Choroid plexus epithelial cell (primary cell): ENCODE data around the gene SLC2A5.
A peak's percentile ranks its signal among the peaks of the same experiment; 100 is the strongest.

ENCODE experiments used
- DNase-seq: peaks from one replicate; pipeline ENCODE4 v3.0.0-alpha.2; 2010; ENCODE audit warnings: low read depth
- H3K4me3 ChIP-seq: 2 replicates; pipeline ENCODE4 v1.5.1; 2011; ENCODE audit warnings: low read depth, mild to moderate bottlenecking, control low read depth, low read length, moderate library complexity
- TF ChIP-seq, protein P1 (sequence below): conservative IDR thresholded peaks from 2 replicates; pipeline ENCODE4 v1.5.1; 2011; ENCODE audit warnings: low read depth, mild to moderate bottlenecking, control low read depth, inconsistent platforms, low read length, moderate library complexity

Gene SLC2A5

DNA sequence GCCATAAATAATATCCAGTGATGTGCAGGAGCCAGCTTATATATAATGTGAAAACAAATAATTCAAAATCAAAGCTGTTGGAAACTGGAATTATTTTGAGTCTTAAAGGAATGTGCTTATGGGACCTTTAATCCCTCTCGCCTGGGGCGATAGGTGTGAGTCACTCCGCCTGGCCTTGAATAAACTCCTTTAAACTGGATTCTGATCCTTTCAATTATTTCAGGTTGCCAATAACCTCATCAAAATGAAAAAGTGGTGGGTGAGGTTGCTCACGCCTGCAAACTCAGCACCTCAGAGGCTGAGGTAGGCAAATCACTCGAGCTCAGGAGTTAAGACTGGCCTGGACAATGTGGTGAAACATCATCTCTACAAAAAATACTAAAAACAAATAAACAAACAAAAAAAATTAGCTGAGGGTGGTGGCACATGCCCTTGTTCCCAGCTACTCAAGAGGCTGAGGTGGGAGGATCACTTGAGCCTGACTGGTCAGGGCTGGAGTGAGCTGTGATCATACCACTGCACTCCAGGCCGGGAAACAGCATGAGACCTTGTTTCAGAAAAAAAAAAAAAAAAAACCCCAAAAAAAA, 11.4 kb upstream of the SLC2A5 start:
- H3K4me3 ChIP-seq = no peak overlapping the region
- peak; percentile 67 for DNase-seq
- TF ChIP-seq, protein P1, sequence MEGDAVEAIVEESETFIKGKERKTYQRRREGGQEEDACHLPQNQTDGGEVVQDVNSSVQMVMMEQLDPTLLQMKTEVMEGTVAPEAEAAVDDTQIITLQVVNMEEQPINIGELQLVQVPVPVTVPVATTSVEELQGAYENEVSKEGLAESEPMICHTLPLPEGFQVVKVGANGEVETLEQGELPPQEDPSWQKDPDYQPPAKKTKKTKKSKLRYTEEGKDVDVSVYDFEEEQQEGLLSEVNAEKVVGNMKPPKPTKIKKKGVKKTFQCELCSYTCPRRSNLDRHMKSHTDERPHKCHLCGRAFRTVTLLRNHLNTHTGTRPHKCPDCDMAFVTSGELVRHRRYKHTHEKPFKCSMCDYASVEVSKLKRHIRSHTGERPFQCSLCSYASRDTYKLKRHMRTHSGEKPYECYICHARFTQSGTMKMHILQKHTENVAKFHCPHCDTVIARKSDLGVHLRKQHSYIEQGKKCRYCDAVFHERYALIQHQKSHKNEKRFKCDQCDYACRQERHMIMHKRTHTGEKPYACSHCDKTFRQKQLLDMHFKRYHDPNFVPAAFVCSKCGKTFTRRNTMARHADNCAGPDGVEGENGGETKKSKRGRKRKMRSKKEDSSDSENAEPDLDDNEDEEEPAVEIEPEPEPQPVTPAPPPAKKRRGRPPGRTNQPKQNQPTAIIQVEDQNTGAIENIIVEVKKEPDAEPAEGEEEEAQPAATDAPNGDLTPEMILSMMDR = no peak

DNA sequence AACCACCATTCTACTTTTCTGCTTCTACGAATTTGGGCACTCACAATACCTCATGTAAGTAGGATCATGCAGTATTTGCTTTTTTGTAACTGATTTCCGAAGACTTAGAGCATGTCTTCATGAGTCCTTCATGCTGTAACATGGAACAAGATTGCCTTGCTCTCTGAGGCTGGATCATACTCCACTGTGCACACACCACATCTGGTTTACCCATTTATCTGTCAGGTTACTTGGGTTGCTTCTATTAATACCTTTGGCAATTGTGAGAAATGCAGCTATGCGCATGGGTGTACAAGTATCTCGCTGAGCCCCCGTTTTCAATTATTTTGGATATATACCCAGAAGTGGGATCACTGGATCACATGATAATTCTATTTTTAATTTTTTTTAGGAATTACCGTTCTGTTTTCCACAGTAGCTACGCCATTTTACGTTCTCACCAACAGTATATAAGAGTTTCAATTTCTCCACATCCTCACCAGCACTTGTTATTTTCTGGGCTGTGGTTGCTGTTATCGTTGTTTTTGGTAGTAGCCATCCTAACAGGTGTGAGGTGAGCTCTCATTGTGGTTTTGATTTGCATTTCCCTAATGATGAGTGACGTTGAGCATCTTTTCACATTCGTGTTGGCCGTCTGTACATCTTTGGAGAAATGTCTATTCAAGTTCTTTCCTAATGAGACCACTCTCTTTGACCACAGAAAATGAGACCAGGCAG, 10.7 kb upstream of the SLC2A5 start:
- no peak for DNase-seq
- TF ChIP-seq, protein P1 = no peak
- no peak overlapping the region for H3K4me3 ChIP-seq

DNA sequence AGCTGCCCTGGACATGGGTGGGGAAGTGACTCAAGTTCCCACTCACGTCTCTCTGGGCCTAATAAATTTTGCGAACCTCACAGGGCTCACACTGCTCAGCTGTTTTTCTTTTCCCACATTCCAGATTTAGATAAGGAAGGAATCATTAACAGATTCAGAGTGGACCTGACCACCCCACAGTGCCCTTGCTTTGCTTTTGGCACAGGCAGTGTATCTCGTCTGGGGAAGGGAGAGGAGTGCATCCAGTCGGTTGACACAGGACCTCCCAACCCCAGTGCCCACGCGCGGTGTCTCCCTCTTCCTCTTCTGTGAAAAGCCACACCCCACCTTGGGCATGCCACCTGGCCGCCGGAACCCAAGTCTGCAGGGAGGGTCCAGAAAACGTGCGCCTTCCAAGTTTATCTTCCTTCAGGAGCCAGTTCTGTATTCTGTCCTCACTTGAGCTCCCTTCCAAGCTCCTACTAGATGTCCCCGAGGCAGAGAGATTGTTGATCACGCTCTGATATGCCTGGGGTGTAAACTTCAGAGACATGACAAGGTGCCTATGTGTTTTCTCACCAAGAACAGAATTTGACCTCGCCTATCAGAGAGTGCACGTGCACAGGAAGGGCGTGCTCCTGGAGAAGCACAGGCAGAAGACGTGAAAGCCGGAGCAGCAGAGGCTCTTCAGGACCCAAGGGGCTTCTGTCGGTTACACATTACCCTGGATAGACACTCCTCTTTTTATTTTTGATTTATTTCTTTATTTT, 9.5 kb upstream of the SLC2A5 start:
- TF ChIP-seq, protein P1 = no peak
- H3K4me3 ChIP-seq = no peak overlapping the region
- DNase-seq = no peak

DNA sequence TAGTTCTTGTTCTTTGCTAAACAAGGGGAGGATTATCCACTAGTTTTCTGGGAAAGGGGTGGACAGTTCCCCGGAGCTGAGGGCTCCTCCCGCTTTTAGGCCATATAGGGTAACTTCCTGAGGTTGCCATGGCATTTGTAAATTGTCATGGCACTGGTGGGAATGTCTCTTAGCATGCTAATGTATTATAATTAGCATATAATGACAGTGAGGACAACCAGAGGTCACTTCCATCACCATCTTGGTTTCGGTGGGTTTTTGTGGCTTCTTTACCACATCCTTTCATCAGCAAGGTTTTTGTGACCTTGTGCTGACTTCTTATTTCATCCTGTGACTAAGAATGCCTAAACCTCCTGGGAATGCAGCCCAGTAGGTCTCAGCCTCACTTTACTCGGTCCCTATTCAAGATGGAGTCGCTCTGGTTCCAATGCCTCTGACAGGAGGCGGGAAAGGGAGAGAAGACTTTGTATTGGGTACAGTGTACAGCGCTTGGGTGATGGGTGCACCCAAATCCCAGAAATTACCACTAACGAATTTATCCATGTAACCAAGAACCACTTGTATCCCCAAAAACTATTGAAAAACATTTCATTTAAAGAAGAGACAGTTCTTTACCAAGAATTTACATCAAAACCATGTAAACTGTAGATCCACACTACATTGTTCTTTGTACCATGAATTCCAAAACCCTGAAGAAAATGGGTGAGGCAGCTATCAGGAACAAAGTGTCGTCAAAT, 8.7 kb upstream of the SLC2A5 start:
- H3K4me3 ChIP-seq = no peak overlapping the region
- DNase-seq = peak; percentile 45
- TF ChIP-seq, protein P1 = no peak

DNA sequence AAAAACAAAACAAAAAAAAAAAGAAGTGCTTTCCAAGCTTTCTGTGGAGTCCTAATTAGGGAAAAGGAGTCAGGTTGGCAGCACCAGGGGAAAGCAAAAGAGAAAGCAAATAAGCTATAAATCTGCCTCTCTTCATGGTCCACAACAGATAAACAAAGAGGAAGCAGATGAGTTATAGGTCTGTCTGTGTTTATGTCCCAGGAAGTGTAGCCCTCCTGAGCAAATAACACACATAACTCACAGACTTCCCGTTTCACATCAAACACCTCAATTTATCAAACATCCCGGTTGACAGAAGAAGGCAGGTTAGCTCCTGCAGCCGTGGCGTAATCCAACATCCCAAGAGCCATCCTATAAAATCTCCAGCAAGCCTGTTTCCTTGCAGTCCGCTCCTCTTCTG, 5.6 kb upstream of the SLC2A5 start:
- TF ChIP-seq, protein P1 = no peak
- no peak for DNase-seq
- no peak overlapping the region for H3K4me3 ChIP-seq

DNA sequence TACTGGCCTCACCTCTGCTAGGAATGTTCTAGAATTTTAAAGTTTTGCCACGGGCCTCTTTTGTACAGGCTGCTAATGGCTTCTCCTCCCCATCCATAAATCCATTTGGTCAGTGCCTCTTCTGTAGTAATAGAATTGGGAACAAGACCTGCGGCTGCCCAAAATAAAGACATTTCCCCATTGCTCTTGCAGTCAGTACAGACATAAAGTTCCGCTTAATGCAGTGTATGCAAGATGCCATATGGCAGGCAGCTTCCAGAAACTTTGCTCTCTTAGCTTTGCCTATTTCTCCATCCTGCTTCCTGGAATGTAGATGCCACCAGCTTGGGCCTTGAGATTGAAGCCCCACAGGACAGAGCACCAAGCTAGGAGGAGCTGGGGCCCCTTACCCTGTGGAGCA, 3.7 kb upstream of the SLC2A5 start:
- TF ChIP-seq, protein P1 = no peak
- no peak overlapping the region for H3K4me3 ChIP-seq
- no peak for DNase-seq
